Kidney capillary endothelial cell (primary cell): ENCODE data around the gene FAM89A.
A peak's percentile ranks its signal among the peaks of the same experiment; 100 is the strongest.

Experiments
- DNase-seq: peaks from one replicate; pipeline ENCODE4 v3.0.0-alpha.2; 2018; ENCODE audit warnings: low spot score

FAM89A gene

DNA sequence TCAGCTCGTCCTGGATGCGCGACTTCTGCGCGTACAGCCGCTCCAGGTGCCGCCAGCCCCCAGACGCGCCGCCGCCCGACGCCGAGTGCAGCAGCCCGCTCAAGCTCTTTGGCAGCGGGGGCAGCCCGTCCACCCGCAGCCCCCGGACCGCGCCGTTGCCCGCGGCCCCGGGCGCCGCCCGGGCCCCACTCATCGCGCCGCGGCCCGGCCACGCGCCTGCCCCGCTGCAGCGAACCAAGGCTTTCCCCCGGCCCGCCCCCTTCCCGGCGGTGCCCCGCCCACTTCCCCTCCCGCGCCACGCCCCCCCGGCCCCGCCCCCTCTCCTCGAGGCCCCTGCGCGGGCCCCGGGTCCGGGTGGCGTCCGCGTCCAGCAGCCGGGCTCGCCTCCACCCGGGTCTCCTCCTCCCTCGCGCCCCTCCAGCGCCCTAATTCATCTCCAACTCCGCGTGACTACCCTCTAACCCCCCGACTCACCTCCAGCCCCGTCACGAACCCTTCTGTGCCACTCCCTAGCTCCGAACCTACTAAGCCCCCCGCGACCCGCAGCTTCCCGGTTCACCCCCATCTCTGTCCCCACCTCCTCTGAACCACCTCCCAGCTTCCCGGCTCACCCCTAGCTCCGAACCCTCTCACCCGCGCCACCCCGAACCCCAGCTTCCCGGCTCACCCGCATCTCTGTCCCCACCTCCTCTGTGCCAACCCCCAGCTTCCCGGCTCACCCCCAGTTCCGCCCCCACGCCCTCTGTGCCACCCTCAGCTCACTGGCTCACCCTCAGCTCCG, at the start of gene FAM89A:
Gene FAM89A, minus strand, starts transcription at position 236 of the 781 bp plus-strand sequence. Its CDS starts 43 bp downstream, at position 193.
- no peak for DNase-seq

DNA sequence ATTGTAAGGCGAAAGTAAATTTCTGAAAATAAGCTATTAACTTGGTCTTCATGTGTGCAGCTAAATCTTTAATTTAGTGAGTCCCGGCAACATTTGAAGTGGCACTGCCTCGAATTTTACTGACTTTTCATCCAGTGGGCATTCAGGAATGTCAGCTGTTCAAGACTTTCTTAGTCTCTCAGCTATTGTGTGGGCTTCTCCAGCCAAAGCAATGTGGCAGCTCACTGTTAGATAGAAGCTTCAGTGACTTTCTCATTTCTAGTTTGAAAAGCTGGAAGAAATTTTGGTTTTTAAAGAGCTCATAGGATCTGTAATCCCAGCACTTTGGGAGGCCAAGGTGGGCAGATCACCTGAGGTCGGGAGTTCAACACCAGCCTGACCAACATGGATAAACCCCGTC, 44.3 kb upstream of the FAM89A start:
- DNase-seq: no peak

DNA sequence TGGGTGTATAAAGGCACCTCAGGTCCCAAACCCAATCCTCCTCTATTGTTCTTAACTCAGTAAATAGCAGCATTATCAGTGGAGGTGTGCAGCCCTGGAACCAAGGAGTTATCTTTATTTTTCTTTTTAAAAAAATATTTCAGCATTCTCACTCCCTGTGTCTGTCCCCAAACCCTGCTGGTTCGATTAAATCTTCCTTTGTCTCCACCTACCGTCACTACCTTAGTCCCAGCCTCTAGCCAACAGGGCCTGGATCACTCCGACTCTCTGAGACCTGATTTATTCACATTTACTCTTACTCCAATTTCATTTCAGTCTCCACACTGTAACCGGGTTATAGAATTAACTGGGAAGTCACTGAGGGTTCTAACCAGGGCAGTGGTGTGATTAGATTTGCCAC, 39.1 kb upstream of the FAM89A start:
- no peak for DNase-seq

DNA sequence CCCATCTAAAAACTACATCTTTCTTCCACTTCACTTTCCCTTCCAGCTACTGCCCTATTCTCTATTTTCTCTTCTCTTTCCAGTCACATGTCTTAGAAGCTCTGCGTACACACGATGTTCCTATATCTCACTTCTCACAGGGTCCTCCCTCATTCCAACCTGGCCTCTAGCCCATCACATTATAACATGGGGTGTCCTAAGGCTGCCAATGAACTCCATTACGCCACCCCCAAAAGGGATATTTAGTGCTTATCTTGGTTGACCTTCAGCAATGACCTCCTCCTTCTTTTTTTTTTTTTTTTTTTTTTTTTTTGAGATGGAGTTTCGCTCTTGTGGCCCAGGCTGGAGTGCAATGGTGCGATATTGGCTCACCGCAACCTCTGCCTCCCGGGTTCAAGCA, 38.2 kb upstream of the FAM89A start:
- DNase-seq: no peak

DNA sequence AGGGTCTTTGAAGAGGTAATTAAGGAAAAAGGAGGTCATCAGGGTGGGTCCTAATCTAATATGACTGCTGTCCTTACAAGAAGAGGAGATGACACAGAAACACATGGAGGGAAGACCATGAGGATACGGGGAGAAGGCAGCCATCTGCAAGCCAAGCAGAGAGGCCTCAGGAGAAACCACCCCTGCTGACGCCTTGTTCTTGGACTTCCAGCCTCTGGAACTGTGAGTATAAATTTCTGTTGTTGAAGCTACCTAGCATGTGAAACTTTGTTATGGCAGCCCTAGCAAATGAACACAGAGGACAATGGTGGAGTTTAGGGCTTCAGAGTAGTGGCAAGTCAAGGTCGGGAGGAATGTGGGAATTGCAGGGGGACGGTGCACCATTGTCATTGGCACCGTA, 36.7 kb upstream of the FAM89A start:
- DNase-seq: no peak

DNA sequence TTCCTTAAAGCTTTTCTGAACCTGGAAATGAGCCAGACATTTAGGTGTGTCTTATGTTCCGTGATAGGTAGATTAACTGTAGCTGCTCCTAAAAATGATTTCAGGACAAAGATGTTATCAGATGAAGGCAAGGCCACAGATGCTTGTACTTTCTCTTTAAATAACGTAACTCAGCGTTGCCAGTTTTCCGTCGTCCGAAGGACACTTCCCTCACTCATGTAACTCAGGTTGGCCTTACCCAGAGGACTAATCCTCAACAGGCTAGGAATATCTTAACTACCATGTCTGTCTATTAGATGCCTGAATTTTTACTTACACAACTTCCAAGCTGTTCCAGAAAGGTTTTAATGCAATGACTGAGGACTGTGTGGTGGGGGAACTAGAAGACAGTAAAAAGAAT, 35.4 kb upstream of the FAM89A start:
- no peak for DNase-seq

DNA sequence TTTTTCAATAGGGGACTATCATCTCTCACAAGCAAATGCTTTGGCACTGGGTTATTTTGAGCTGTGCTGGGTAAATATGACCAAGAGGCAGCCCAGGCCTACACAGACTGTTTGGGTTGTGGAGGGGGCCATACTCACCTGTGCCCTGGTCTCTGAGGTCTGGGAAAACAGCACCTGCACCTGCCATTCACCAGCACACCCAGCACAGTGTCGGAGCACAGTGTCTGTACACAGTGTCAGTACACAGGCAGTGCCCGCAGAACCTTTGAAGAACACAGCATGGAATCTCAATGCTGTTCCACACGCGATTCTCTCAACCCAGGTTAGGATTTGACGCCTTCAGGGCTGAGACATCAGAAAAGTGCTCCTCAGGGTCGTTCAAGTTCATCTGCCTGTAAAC, 35.0 kb upstream of the FAM89A start:
- no peak for DNase-seq

DNA sequence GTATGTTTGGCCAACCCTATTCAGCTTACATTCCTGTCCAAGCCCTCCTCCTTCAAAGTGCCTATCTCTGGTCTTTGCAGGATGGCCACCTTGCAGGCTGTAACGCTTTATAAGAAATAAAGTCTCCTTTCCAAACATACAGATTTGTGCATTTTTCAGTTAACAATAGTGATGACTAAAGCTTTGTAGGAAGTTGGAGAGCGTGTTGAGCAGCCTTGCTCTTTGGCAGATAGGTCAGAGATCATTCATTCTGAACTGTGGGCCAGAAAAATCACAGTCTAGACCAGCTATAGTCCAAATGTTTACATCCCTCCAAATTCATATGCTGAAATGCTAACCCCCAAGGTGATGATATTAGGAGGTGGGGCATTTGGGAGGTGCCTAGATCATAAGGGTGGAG, 34.0 kb upstream of the FAM89A start:
- peak; percentile 53 for DNase-seq

DNA sequence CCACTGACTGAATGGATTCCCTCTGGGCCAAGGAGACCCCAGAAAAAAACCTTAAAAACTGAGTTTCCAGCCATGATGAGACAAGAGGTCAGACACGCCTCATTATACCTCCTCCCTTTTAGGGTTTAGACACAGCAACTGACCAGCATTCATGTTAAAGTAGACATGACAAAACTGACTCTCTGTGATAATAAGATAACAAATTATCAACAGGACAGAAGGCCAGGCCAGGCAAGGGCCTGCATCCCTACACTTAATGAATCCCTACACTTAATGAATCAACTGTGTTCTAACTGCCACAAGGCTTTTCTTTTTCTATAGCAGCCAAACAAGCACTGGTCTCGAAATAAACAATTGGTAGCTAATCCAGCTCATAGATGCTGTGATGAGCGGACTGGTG, 33.3 kb upstream of the FAM89A start:
- DNase-seq: no peak

DNA sequence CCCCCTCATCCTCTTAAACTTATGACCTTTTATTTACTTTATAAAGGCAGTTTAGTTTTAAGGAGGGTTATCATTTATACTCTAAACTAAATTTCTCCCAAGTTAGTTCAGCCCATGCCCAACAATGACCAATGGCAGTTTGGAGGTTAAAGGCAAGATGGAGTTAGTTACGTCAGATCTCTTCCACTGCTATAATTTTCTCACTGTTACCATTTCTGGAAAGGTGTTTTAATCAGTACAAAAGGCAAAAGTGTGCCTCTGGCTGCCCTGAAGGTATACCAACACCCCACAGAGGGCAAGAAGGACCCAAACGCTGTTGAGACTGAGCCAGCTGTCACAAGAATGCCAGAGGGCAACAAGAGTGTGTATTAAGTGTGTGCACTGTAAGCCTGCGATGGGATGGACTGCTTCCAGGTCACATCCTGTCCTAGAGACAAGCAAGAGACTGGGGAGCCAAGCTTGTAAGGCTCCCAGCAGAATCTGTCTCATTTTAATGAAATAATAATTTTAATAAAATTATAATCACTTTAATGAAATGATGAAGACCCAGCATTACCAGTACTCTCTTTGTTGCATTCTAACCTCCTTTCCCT, 32.5 kb upstream of the FAM89A start:
- no peak for DNase-seq

DNA sequence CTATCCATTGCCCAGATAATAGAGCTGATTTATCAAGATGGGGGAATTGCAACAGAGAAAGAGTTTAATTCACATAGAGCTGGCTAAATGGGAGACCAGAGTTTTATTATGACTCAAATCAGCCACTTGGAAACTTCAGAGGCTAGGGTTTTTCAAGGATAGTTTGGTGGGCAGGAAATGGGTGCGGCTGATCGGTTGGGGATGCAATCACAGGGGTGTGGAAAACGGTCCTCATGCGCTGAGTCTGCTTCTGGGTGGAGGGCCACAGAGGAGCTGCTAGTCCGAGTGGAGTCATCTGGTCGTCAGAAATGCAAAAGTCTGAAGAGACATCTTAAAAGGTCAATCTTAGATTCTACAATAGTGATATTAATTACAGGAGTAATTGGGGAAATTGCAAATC, 32.0 kb upstream of the FAM89A start:
- DNase-seq: no peak

DNA sequence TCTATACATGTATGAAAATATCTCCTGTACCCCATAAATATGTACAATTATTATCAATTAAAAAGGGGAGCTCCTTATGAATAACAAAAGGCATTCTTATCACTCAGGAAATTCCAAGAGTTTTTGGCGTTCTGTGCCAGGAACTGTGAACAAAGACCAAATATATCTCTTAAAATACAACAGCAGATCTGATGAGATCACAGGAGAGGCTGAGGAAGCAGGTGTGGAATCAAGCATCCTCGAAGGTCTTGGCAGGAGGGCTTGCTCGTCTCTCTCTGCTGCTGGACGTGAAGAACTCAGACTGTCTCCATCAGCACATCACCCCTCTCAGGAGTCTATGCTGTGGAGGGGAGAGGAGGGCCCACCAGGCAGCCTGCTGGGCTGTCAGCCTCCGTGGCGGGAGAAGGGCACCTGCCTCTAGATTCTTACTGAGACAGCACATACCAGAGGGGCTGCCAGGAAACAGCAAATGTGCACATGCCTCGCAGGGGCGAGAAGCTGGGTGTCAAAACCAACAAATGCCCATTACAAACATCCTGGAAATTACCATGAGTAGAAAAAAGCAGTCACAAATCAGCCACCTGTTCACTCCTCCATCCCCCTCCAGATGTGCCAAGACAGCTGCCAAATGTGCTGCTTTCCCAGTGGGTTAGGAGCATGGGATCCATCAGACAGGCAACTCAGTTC, 30.8 kb upstream of the FAM89A start:
- DNase-seq: no peak

DNA sequence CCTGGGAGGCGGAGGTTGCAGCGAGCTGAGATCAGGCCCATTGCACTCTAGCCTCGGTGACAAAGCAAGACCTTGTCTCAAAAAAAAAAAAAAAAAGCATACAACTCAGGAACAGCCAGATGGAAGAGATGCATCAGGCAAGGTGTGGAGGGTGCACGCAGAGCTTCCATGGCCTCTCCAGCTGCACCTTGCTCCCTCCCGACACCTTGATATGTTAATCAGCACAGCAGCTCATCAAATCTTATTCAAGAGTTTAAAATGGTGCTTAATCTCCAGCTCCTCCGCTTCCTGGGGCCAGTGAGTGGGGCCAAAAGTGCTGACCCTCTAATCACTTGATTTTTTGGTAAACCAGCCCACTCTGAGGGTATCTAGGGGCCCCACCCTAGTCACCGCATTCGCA, 29.3 kb upstream of the FAM89A start:
- no peak for DNase-seq

DNA sequence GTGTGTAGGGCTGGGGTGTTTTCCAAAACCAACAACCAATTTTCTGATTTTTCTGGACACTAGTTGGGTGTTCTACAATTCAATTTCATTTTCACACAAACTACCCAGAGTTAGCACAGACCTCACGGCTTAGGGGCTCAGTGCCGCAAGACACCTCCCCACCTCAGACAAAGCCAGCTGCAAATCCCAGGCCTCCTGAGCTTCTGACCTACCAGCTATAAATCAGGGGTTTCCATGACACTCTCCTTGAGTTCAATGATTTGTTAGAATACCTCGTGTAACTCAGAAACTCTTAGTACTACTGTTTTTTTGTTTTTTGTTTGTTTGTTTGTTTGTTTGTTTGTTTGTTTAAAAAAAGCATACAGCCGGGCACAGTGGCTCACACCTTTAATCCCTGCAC, 28.7 kb upstream of the FAM89A start:
- no peak for DNase-seq

DNA sequence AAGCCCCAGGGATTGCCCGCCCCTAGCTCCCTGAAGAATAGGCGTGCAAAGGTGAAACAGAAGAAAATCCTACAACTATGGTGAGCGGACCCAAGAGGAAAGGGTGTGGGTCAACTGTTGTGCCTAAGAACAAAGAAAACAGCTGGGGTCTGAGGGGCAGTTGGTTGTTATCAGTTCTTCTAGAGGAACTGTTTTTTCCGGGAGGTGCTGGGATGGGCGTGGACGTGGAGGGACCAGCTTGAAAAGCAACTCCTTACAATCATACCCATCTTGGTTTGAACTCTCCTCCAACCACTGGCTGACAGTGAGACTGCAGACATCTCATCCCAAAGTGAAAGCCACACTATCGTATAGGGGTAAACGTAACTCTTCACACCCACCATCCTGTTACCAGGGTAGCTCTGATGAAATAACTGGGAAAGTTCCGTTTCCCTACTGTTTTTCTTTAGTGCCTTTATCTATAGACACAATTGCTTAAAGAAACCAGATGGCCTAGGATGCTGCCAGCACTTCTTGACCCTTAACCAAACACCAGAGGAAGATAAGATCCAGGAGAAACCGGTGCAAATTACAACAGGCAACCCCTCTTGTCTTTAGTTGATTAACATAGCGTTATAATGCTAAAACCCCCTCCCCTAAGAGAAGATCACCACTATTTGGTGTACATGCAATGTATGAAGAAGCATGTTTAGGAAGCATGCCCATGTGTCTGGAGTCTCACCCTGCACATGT, 25.6 kb upstream of the FAM89A start:
- no peak for DNase-seq

DNA sequence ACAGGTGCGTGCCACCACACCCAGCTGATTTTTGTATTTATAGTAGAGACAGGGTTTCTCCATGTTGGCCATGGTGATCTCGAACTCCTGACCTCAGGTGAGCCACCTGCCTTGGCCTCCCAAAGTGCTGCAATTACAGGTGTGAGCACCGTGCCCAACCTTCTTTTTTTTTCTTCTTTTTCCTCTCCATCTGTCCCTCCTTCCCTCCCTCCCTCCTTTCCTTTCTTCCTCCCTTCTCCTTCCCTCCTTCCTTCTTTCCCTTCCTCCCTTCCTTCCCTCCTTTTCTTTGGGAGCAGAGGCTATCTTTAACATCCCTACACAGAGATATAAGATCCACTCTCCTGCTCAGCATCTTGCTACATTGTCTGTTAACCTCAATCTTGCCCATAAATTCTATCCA, 24.4 kb upstream of the FAM89A start:
- no peak for DNase-seq

DNA sequence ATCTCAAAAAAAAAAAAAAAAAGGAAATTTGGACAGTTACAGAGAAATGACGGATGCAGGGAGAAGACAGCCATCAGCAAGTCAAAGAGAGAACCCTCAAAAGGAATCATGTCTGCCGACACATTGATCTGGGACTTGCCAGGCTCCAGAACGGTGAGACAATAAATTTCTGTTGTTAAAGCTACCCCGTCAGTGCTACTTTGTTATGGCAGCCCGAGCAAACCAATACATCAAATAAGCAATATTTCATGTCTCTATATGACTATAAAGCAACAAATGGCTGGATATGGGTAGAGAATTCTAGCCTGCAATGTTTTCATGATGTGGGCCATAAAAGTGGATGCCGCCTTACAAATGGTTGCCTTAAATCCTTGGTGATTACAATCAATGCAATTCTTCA, 23.3 kb upstream of the FAM89A start:
- DNase-seq: no peak

DNA sequence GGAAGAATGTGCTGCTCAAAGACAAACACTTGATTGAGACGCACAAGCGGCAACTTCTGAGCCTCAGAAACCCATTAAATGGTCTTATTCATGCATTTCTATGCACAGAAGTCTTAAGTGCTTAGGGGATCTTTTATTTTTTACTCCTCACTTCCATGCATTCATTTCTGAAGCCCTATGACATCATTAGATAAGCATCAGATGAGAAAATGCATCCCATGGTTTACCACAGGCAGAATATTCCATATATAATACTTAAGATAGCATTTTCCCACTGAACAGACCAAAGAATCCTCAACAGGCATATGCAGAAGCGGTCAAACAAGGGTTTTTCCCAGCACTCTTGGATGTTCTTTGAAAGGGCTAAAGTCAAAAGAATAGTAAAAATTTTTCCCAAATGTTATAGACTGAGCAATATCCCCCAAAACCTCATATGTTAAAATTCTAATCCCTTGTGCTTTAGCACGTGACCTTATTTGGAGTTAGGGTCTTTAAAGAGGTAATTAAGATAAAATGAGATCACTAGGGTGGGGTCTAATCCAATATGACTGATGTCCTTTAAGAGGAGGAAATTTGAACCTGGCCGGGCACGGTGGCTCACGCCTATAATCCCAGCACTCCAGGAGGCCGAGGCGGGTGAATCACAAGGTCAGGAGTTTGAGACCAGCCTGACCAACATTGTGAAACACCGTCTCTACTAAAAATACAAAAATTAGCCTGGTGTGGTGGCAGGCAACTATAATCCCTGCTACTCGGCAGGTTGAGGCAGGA, 22.6 kb upstream of the FAM89A start:
- no peak for DNase-seq

DNA sequence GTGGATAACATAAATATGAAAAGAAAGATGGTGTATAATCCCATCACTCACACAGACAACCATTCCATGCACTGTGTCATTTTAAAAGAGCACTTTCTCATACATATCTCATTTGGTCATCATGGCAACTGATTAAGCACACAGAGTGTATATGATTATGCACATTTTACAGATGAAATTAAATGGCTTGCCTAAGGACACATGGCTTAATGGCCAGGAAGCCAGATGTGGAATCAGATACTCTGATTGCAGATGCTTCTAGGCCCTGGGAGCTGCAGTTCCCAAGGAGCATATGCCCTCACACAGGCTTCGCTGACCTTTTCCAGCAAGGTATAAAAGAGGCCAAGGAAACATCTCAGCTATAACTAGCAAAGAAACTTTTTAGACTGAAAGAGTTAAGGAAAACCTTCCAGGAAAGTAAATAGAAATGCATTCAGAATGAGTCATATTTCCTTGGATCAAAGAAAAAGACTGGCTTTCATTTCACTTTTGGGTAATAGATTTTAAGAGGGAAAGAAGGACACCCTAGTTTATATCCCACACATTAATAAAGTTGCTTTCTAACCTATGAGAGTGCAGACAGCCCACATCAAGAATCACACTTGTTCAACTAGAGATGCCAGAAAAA, 19.6 kb upstream of the FAM89A start:
- DNase-seq: no peak

DNA sequence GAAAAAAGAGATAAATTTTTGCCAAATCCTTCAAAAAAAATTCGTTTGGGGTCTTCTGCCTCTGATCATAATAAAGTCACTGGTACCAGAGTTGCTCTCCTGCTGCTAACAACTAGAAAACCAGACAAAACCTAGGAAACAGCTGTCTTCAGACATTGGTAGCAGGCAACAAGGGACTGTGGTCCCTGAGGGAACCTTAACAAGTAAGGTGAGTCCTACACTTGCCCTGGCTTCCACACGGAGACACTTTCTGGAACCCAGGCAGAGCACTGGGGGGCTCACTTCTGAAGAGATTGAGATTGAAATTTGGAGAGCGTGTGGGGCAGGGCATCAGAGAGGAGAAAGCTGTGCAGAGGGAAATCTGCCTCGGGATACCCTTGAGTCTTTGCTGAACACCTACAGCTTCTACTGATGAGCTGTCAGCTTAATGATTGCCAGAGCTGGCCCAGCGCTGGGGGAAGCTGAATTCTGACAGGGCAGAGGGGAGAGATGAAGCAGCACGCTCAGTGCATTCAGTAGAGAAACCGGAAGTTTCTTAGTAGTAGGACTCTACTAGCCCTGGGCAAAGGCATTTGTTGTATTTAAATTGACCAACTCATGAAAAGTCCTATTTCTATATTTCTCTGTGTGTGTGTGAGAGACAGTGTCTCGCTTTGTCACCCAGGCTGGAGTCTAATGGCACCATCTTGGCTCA, 18.5 kb upstream of the FAM89A start:
- DNase-seq: no peak

DNA sequence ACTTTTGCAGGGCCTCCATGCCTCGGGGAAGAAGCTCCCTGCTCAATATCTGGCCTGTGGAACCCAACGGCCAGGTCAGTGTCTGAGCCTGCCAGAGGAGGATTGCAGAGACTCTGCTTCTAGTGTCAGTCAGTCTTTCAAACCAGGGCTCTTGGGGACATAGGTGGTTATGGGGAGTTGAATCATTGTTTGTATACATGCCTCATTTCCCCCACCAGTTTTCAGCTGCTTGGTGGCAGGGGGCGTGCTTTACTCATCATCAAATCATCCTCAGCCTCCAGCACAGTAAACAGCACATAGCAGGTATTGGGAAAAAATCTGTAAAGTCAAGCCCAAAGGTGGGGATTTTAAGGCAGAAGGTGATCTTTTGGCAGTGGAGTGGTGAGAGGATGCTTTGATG, 17.4 kb upstream of the FAM89A start:
- no peak for DNase-seq
